Right cardiac atrium (tissue), 5 donors: ENCODE data around the gene CCDC33. TPM values are rescaled to one million over a fixed set of nuclear protein-coding genes. Genes with fewer than 3 reads are reported as not detected.

Experiments used
- ATAC-seq, 2 donors: fragments of 200-7000 bp; cut with Tn5 transposase; one replicate each; pipeline versions ENCODE4 v1.8.0 to v1.9.1; 2020; ENCODE audit warnings: moderate library complexity in 2 of 2, mild to moderate bottlenecking in 1 of 2
- DNase-seq, 3 donors: peaks; one replicate each; pipeline ENCODE4 v3.0.0-alpha.2; 2020
- H3K27ac ChIP-seq: one replicate; pipeline ENCODE4 v1.5.1; 2013; ENCODE audit warnings: mild to moderate bottlenecking, low read length, control low read depth, moderate library complexity
- H3K27me3 ChIP-seq: one replicate; pipeline ENCODE4 v1.6.1; 2013; ENCODE audit not compliant: control insufficient read depth, insufficient read depth
- H3K4me1 ChIP-seq: one replicate; pipeline ENCODE4 v1.6.1; 2013; ENCODE audit warnings: low read length; ENCODE audit not compliant: control insufficient read depth, insufficient read depth
- H3K4me3 ChIP-seq: one replicate; pipeline ENCODE4 v1.5.1; 2013; ENCODE audit warnings: low read length, control low read depth
- H3K9me3 ChIP-seq: one replicate; pipeline ENCODE4 v1.6.1; 2013; ENCODE audit warnings: low read length; ENCODE audit not compliant: control insufficient read depth
- WGBS: extraction: QIAGEN DNeasy Blood & Tissue Kit; methylation state at CpG from one replicate; pipeline ENCODE4 v1.1.7; 2013; 5-methylcytosine and 5-hydroxymethylcytosine counted together
- intact Hi-C, 4 donors: fragments of 100-400 bp; cut with DNase I; formaldehyde crosslinking; loops; one replicate each; pipeline versions ENCODE4 v1.11.0 to v1.14.0; 2022 to 2023
- polyA plus RNA-seq: library from polyadenylated mRNA; stranded (reverse); fragments of 200-250 nt; gene quantifications from one replicate; pipeline ENCODE4 v1.2.3, GENCODE V29; 2013
- total RNA-seq, 4 donors: library from RNA; stranded (reverse); fragmentation: NEBNext Ultra II Directional; extraction: Animal tissue kit (Norgen Biotek cat#: 25700); gene quantifications; one replicate each; pipeline ENCODE4 v1.2.1, GENCODE V29; 2021
- donor health status: healthy with polysubstance abuse.
- donor health status: DM: no; HTN: yes; CAD: no.
- donor health status: DM: no; HTN: no; CAD: no.
- donor health status: DM: no; HTN: yes; CAD: no; lungs with severe emphysema.
- donor health status: DM: yes; HTN: yes; CAD: no.

Gene CCDC33
- total and polyA plus RNA-seq, 5 donors: 0.07 TPM; not detected in 4

DNA sequence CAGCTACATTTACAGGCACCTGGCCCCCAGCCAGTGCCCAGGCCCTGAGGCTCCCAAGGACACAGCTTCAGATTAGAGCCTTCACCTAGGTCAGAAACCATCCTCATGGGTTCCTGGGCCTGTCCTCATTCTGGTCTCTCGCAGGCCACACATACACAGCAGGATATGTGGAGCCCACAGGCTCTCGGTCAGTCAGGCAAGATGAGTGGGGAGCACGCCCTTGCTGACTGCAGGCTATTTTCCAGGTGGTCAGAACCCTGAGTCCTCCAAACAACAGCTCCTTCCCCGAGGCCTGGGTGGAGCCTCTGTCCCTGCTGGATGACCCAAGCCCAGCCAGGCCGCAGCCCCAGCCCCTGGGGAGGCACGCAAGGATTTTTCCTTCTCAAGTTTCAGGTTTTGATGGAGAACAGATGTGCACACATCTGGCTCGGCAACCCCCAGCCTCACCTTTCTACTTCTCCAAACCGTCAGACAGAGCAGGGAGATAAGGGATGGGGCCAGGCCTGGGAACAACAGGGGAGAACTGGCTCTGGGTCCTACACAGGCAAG is 35.2 kb upstream of the CCDC33 start:
- DNase-seq (peak in 2 of 3 donors; percentile 71 to 79), ATAC-seq (no peak)
- intact Hi-C loops: no loop called here
- 70% methylated on average over 8 of the region's 8 CpGs for whole genome bisulfite sequencing
- Histone ChIP-seq H3K9me3 (no peaks in the 10 kb centered on the region), H3K27ac (no peak overlapping the region), H3K27me3 (no peaks in the 10 kb centered on the region), H3K4me1 (peaks cover 20% of the 10 kb centered on the region), H3K4me3 (no peak overlapping the region)

DNA sequence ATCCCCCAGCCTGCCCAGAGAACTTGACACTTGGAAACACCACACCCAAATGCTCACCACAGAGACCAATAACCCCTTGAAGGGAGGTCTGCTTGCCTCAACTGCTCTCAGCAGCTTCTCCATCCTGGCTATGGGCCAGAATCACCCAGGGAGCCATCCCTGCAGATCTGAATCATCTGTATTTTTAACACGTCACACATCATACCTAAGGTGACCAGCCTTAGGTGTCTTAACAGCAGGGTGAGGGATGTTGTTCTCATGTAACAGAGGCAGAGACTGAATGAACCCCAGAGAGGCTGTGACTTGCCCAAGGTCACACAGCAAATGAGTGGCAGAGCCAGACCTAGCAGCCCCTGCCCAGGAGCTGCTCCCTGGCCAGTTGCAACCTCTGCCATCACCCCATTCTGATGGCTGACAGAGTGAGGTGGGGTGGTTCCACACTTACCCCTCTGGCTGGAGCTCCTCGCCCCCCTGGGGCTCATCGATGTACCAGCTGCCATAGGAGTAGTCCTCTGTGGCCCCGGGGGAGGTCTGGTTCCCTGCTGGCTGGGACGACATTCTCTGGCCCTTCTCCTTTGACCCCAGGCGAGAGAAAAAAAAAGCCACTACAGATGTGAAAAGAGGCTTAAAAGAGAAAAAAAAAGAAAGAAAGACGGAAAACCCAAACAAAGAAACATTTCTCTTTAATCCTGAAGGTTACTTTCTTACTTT is 34.3 kb upstream of the CCDC33 start:
- Histone ChIP-seq H3K4me3 (no peak overlapping the region), H3K9me3 (no peaks in the 10 kb centered on the region), H3K4me1 (peaks cover 15% of the 10 kb centered on the region), H3K27me3 (no peaks in the 10 kb centered on the region), H3K27ac (no peak overlapping the region)
- WGBS: 52% methylated on average over 7 of the region's 7 CpGs
- ATAC-seq (no peak), DNase-seq (peak in 1 of 3 donors; percentile 30)
- intact Hi-C loops: no loop called here

DNA sequence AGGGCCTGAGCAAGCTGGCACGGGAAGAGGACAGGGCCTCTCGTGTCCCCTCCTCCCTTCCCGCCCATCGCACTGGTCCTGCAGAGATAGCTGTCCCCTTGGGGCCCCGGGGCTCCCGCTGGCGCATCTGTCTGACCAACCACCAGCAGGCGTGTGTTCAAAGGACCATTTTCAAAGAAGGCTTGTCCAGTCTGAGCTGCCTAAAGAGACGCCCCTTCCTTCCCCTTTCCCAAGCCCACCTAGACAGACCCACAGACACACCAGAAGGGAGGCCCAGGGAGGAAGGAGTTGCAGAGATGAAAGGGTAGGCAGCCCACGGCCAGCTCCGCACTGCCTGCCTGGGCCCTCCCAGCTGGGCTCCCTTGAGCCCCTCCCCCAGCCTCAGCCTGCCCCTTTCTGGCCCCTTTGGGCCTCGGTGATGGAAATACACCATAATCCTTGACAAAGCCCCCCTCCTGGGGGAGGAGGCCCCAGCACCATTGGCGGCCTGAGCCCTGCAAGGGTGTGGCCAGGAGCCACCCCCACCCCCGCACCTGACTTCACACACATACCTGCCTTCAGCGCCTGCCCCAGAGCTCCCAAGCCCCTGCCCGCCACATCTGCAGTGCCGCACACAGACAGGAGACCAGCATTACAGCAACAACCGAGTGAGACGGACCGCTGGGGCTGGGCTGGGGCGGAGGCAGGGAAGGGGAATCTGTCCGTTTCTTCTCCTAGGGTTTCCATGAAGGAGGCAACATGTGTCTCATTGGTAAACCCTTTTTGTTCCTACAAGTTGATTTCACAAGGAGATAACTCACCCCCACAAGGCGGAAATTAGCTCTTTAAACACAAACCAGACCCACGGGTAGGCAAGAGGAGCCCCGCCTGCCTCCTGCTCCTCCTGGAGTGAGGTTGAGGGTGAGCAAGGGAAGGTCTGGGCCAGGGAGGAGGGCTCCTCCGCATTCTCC is 33.4 kb upstream of the CCDC33 start, which contains the start of gene STRA6:
TSS of gene STRA6 (minus strand) at position 336 of the 950 bp plus-strand sequence. CDS start 520 bp downstream, outside the sequence.
- Histone ChIP-seq H3K27ac (no peak within 1 kb of the TSS), H3K4me3 (no peak within 1 kb of the TSS), H3K27me3 (no peaks in the 10 kb centered on the region), H3K4me1 (peaks cover 14% of the 10 kb centered on the region), H3K9me3 (no peaks in the 10 kb centered on the region)
- DNase-seq: peak in 1 of 3 donors; percentile 55
- intact Hi-C loops: no loop called here
- WGBS: 69% methylated on average over 26 of the region's 26 CpGs
- ATAC-seq: no peak

- no peak overlapping the region for H3K27ac ChIP-seq
- intact Hi-C loops: no loop called here
- 56% methylated on average over 10 of the region's 10 CpGs for WGBS
- peak; percentile 75 to 90 (median 88) for DNase-seq
- H3K4me3 ChIP-seq: no peak overlapping the region
- no peaks in the 10 kb centered on the region for H3K27me3 ChIP-seq
- H3K4me1 ChIP-seq: peaks cover 13% of the 10 kb centered on the region
- peak; percentile 76 to 85 for ATAC-seq
- no peaks in the 10 kb centered on the region for H3K9me3 ChIP-seq
Observed at GRCh38 chr15:74203914-74204431, 32.2 kb upstream of the CCDC33 start.

- no peak overlapping the region for H3K4me3 ChIP-seq
- no peaks in the 10 kb centered on the region for H3K9me3 ChIP-seq
- no peaks in the 10 kb centered on the region for H3K27me3 ChIP-seq
- ATAC-seq: no peak
- no peak overlapping the region for H3K27ac ChIP-seq
- WGBS: 80% methylated on average over 4 of the region's 4 CpGs
- intact Hi-C loops: no loop called here
- peak in 1 of 3 donors; percentile 24 for DNase-seq
- H3K4me1 ChIP-seq: peaks cover 9% of the 10 kb centered on the region
Observed at GRCh38 chr15:74205582-74205947, 30.6 kb upstream of the CCDC33 start.

DNA sequence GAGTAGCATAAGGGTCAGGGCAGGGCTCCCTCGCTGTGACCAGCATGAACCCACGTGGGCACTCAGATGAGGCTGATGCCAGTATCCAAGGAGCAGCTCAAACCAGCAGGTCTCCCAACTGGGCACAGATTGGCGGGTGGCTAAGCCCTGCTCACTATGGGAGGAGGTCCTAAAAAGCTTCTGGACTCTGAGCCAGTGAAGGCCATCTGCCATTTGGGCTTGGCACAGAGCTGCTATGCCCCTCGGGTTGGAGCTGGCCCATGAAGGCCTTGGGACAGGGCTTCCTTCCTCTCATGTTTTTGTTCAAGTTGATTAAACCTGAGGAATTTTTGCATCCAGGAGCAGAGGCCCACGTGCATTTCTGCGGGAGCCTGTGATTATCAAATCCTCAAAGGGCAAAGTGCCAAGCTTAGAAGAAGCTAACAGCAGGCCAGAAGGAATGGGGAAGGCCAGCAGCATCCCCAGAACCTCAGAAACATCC is 29.3 kb upstream of the CCDC33 start:
- Histone ChIP-seq H3K9me3 (no peaks in the 10 kb centered on the region), H3K4me3 (no peak overlapping the region), H3K27me3 (no peaks in the 10 kb centered on the region), H3K27ac (no peak overlapping the region), H3K4me1 (peaks cover 5% of the 10 kb centered on the region)
- ATAC-seq: no peak
- 56% methylated on average over 6 of the region's 6 CpGs for WGBS
- intact Hi-C loops: no loop called here
- DNase-seq: peak in 2 of 3 donors; percentile 2 to 19

DNA sequence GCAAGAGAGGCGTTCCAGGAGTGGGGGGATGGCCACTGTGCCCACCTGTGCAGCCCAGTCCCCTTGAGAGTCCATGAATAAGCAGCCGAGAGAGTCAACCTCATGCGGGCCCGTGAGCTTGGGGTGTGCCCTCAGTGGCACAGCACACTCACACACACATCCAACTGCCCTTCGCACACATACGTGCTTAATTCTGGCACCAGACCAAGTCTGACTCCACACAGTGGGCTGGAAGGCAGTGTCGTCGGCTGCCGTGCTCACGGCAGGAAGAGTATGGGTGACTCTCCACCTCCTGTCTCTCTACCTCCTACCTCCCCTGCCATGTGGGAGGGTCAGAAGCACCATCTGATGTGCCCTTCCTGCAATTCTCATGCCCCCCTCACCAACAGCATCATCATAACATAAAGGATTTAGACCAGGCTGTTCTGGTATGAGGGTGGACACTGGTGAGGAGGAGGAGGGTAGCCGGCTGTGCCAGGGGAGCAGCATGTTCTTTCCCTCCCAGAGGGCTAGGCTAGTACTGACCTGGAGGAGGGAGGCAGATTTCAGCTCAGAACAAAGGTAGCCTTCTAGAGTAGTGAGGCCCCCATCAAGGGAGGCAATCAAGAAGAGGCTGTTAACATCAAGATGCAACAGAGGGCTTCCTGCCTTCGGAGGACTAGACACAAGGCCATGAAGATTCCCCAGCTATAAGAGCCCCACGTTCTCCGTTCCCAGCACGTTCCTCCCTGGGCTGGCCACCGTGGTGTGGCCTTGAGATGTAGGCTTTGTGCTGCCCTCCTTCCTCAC is 28.3 kb upstream of the CCDC33 start:
- Histone ChIP-seq H3K27me3 (no peaks in the 10 kb centered on the region), H3K4me3 (no peak overlapping the region), H3K9me3 (no peaks in the 10 kb centered on the region), H3K4me1 (peaks cover 3% of the 10 kb centered on the region), H3K27ac (no peak overlapping the region)
- intact Hi-C loops: no loop called here
- ATAC-seq (no peak), DNase-seq (peak in 1 of 3 donors; percentile 8)
- whole genome bisulfite sequencing: 83% methylated on average over 16 of the region's 16 CpGs

GRCh38 chr15:74208496-74208895 is 27.6 kb upstream of the CCDC33 start:
- Histone ChIP-seq H3K4me1 (peaks cover 3% of the 10 kb centered on the region), H3K4me3 (no peak overlapping the region), H3K27me3 (no peaks in the 10 kb centered on the region), H3K9me3 (no peaks in the 10 kb centered on the region), H3K27ac (no peak overlapping the region)
- DNase-seq (peak in 1 of 3 donors; percentile 22), ATAC-seq (no peak)
- intact Hi-C loops: no loop called here
- WGBS: 81% methylated on average over 6 of the region's 6 CpGs

DNA sequence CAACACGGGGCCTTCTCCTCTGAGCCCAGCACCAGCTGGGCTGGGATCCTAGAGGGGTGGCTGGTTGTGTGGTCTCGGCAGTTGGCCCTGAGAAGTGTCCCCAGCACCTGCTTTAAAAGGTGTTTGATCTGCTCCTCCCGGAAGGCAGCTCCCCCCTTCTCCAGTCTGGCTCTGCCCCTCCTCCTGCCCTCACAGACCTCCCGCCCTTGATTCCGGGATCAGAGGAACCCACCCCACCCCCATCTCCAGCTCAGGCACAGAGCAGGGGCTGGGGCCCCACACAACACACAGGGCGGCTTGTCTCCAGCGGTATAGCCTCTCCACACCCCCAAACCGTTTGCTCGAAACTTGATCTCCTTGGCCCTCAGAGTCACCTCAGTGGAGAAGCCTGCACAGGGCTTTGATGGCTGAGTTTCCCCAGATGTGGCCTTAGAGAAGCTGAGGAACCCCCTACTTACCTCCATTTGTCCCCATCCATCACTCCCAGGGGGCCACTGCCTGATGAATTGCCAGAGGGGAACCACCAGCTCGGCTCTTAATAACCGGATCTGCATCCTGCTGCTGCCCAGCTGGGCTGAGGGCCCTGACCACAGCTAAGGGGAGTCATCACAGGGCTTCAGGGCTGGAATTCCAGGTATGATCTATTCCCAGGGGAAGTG is 27.1 kb upstream of the CCDC33 start:
- DNase-seq: peak in 1 of 3 donors; percentile 35
- H3K27ac ChIP-seq: no peak overlapping the region

GRCh38 chr15:74209560-74209958 is 26.6 kb upstream of the CCDC33 start:
- intact Hi-C loops: no loop called here

More for the DNA sequence above, 27.1 kb upstream of the CCDC33 start:
- intact Hi-C loops: no loop called here
- no peaks in the 10 kb centered on the region for H3K27me3 ChIP-seq
- peaks cover 6% of the 10 kb centered on the region for H3K4me1 ChIP-seq
- H3K4me3 ChIP-seq: no peak overlapping the region
- 72% methylated on average over 11 of the region's 11 CpGs for WGBS
- no peak for ATAC-seq
- H3K9me3 ChIP-seq: no peaks in the 10 kb centered on the region

More at GRCh38 chr15:74209560-74209958, 26.6 kb upstream of the CCDC33 start:
- H3K4me3 ChIP-seq: no peak overlapping the region
- WGBS: 81% methylated on average over 5 of the region's 5 CpGs
- H3K9me3 ChIP-seq: no peaks in the 10 kb centered on the region
- peaks cover 8% of the 10 kb centered on the region for H3K4me1 ChIP-seq
- no peak overlapping the region for H3K27ac ChIP-seq
- no peaks in the 10 kb centered on the region for H3K27me3 ChIP-seq
- peak in 1 of 3 donors; percentile 20 for DNase-seq
- ATAC-seq: no peak
